GM23338 (cell line): ENCODE measurements around the gene TWIST2. TPM values are rescaled to one million over a fixed set of nuclear protein-coding genes. Genes with fewer than 3 reads are reported as not detected.

ENCODE experiments used
- ATAC-seq: fragments of 200-7000 bp; cut with Tn5 transposase; 3 replicates; pipeline ENCODE4 v1.9.1; 2020
- DNase-seq: peaks from one replicate; pipeline ENCODE4 v3.0.0-alpha.2; 2015; ENCODE audit warnings: low spot score
- H2AFZ ChIP-seq: fragments of 200-600 bp; sonication (generic); 2 replicates; pipeline ENCODE4 v1.8.0; 2016; ENCODE audit warnings: antibody characterized with exemption, mild to moderate bottlenecking, moderate library complexity
- H3F3A ChIP-seq: fragments of 200-600 bp; sonication (generic); replicated peaks from 2 replicates; pipeline ENCODE4 v1.8.0; 2017; ENCODE audit warnings: antibody characterized with exemption, mixed run types, low read depth
- H3K27ac ChIP-seq: fragments of 200-600 bp; sonication (generic); 2 replicates; pipeline ENCODE4 v1.6.1; 2016; ENCODE audit warnings: low read depth
- H3K27me3 ChIP-seq: fragments of 200-600 bp; sonication (generic); 2 replicates; pipeline ENCODE4 v1.8.0; 2016; ENCODE audit warnings: mild to moderate bottlenecking, mixed run types, moderate library complexity; ENCODE audit not compliant: insufficient read depth
- H3K36me3 ChIP-seq: fragments of 200-600 bp; sonication (generic); 2 replicates; pipeline ENCODE4 v1.8.0; 2016; ENCODE audit warnings: mild to moderate bottlenecking; ENCODE audit not compliant: insufficient read depth
- H3K4me1 ChIP-seq: fragments of 200-600 bp; sonication (generic); 2 replicates; pipeline ENCODE4 v1.8.0; 2016; ENCODE audit warnings: mild to moderate bottlenecking, moderate library complexity; ENCODE audit not compliant: insufficient read depth
- H3K4me2 ChIP-seq: fragments of 200-600 bp; sonication (generic); 2 replicates; pipeline ENCODE4 v1.7.1; 2017; ENCODE audit warnings: mixed run types
- H3K4me3 ChIP-seq: fragments of 200-600 bp; sonication (generic); 2 replicates; pipeline ENCODE4 v1.6.1; 2016; ENCODE audit warnings: mixed run types
- H3K79me2 ChIP-seq: fragments of 200-600 bp; sonication (generic); replicated peaks from 2 replicates; pipeline ENCODE4 v1.8.0; 2017; ENCODE audit warnings: mild to moderate bottlenecking; ENCODE audit not compliant: insufficient read depth
- H3K9me2 ChIP-seq: fragments of 200-600 bp; sonication (generic); 2 replicates; pipeline ENCODE4 v1.8.0; 2017; ENCODE audit not compliant: insufficient read depth
- H4K20me1 ChIP-seq: fragments of 200-600 bp; sonication (generic); replicated peaks from 2 replicates; pipeline ENCODE4 v1.8.0; 2017; ENCODE audit warnings: mild to moderate bottlenecking; ENCODE audit not compliant: insufficient read depth
- H3K27ac Mint-ChIP-seq: 2 replicates; pipeline ENCODE4 v1.8.0; 2020; ENCODE audit warnings: inconsistent platforms, mild to moderate bottlenecking, moderate library complexity, mixed read lengths
- H3K27me3 Mint-ChIP-seq: 3 replicates; pipeline ENCODE4 v1.8.0; 2022; ENCODE audit warnings: low read depth, mild to moderate bottlenecking, moderate library complexity, mixed read lengths, inconsistent platforms; ENCODE audit not compliant: insufficient read depth, poor library complexity
- H3K36me3 Mint-ChIP-seq: 3 replicates; pipeline ENCODE4 v1.8.0; 2021; ENCODE audit warnings: low read depth, mild to moderate bottlenecking, inconsistent platforms, moderate library complexity, mixed read lengths
- H3K4me1 Mint-ChIP-seq: 3 replicates; pipeline ENCODE4 v1.8.0; 2020; ENCODE audit warnings: mild to moderate bottlenecking, inconsistent platforms, mixed read lengths
- H3K4me3 Mint-ChIP-seq: 3 replicates; pipeline ENCODE4 v1.8.0; 2021; ENCODE audit warnings: moderate library complexity, mild to moderate bottlenecking, inconsistent platforms, mixed read lengths
- H3K9me3 Mint-ChIP-seq: 3 replicates; pipeline ENCODE4 v1.8.0; 2020; ENCODE audit warnings: moderate library complexity, mild to moderate bottlenecking, inconsistent platforms, mixed read lengths
- EZH2phosphoT487 ChIP-seq: fragments of 200-600 bp; sonication (generic); IDR thresholded peaks from one replicate; pipeline ENCODE4 v1.8.1; 2018; ENCODE audit warnings: antibody characterized with exemption; ENCODE audit not compliant: unreplicated experiment
- NANOG ChIP-seq: IDR thresholded peaks from 2 replicates; pipeline ENCODE4 v1.6.1; 2016; ENCODE audit warnings: antibody characterized with exemption, borderline replicate concordance
- STAT1 ChIP-seq: IDR thresholded peaks from one replicate; pipeline ENCODE4 v1.6.1; 2016; ENCODE audit warnings: antibody characterized with exemption; ENCODE audit not compliant: unreplicated experiment
- ZNF331 ChIP-seq: fragments of 250-450 bp; sonication (Bioruptor Pico); IDR thresholded peaks from 2 replicates; pipeline ENCODE4 v1.5.0; 2020; ENCODE audit warnings: low read depth, mild to moderate bottlenecking, moderate library complexity
- polyA plus RNA-seq: library from polyadenylated mRNA; unstranded; fragments of >200 nt; fragmentation: Nextera tagmentation; extraction: Ambion mirVana; gene quantifications from 2 replicates; pipeline ENCODE4 v1.2.1, GENCODE V29; 2016
- total RNA-seq: library from RNA; depleted of rRNA; stranded (reverse); fragments of >200 nt; shearing (Covaris generic); gene quantifications from 2 replicates; pipeline ENCODE4 v1.2.3, GENCODE V29; 2014
- TF ChIP-seq, protein P1 (sequence below): IDR thresholded peaks from 2 replicates; pipeline ENCODE4 v1.6.1; 2016; ENCODE audit warnings: antibody characterized with exemption
- TF ChIP-seq, protein P2 (sequence below): fragments of 250-450 bp; sonication (Bioruptor Pico); IDR thresholded peaks from 2 replicates; pipeline ENCODE4 v1.5.0; 2020; ENCODE audit warnings: mild to moderate bottlenecking, moderate library complexity

Gene TWIST2
- total and polyA plus RNA-seq, 2 experiments from 2014 or later = 7.0 to 12.5 TPM

DNA sequence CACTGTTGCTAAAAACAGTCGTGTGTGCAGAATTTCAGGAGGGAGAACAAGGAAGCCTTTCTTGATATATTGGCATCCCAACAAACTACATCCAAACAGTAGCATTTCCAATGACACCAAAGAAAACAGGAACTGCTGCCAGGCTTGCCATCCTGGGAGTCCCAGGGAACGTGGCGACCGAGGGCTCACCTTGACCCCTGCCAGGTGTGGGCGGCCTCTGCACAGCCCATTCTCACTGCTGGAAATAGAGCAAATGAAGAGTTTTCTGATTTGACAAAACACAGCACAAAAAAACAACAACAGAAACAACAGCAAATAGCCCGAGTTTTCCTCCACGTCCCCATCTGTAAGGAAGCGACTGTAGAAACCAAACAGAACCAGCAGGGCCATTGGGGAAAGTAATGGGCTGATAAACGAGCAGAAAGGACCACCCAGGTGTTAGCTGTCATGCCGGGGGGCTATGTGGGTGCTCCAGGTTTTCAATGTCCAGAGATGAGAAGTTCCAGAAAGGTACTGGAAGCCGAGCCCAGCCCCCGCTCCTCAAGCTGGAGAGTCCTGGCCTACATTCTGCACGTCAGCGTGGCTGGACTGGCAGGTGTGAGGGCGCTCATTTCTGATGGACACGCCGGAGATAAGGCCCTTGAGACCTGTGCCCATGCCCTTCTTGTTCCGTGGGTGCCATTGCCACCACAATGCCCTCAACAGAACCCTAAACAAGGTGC is 80.8 kb downstream of the TWIST2 start:
- H3K9me3 Mint-ChIP-seq = no peaks in the 10 kb centered on the region; the same call in 2 of the 3 replicates

DNA sequence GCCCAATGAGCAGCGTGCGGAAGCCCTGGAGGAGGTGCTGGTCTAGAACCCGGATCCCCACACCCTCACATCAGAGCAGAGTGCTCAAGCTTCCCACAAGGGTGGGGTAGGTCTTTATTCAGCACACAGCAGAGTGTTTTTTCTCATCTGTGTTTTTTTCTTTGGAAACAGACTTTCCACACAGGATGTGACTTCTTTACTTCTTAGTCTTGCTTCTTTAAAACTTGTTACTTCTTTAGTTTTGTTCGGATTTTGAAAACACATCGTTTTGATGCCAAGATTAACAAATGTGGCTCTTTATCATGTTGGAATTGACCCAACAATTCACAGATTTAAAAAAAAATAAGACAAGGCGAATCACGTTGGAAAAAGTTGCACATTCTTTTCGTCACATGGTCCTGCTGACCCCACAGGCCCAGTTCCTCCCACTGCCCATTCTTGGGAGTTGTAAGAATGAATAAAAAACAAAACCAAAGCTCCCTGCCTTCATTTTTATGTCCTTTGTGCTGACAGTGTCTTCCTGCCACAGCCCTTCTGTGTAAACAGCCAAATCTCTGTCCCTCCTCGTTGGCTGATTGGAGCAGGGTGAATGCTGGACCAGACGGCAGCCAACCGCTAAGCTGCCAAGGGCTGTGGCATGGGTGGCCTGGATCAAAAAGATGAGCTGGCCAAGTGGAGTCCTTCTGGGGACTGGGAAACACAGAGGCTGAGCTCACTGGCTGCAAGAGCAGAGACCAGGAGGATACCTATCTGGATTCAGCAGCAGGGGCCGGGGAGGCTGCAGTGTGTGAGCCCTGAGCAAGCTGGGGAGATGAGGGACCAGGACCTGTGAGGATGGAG is 81.6 kb downstream of the TWIST2 start:
- Histone ChIP-seq H3K4me3 (no peak overlapping the region), H3K27me3 (no peaks in the 10 kb centered on the region), H2AFZ (no peak overlapping the region), H3F3A (no peaks in the 10 kb centered on the region), H4K20me1 (no peaks in the 10 kb centered on the region), H3K79me2 (no peaks in the 10 kb centered on the region), H3K9me2 (no peaks in the 10 kb centered on the region), H3K27ac (no peak overlapping the region), H3K36me3 (no peaks in the 10 kb centered on the region), H3K4me2 (no peak overlapping the region), H3K4me1 (no peaks in the 10 kb centered on the region)
- Mint-ChIP-seq H3K4me3 (no peak overlapping the region), H3K4me1 (no peaks in the 10 kb centered on the region), H3K27me3 (peaks cover 5% of the 10 kb centered on the region), H3K27ac (no peak overlapping the region), H3K36me3 (no peaks in the 10 kb centered on the region), H3K9me3 (no peaks in the 10 kb centered on the region; the same call in 2 of the 3 replicates)
- no peak for DNase-seq
- no peak for ATAC-seq
- no peak for TF ChIP-seq ZNF331
- no peak for TF ChIP-seq STAT1
- TF ChIP-seq, protein P1, sequence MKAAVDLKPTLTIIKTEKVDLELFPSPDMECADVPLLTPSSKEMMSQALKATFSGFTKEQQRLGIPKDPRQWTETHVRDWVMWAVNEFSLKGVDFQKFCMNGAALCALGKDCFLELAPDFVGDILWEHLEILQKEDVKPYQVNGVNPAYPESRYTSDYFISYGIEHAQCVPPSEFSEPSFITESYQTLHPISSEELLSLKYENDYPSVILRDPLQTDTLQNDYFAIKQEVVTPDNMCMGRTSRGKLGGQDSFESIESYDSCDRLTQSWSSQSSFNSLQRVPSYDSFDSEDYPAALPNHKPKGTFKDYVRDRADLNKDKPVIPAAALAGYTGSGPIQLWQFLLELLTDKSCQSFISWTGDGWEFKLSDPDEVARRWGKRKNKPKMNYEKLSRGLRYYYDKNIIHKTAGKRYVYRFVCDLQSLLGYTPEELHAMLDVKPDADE = no peak
- no peak for TF ChIP-seq EZH2phosphoT487

More for the DNA sequence above, 80.8 kb downstream of the TWIST2 start:
- DNase-seq (no peak), ATAC-seq (no peak)
- Mint-ChIP-seq H3K36me3 (no peaks in the 10 kb centered on the region), H3K27me3 (peaks cover 5% of the 10 kb centered on the region), H3K27ac (no peak overlapping the region), H3K4me3 (no peak overlapping the region), H3K4me1 (no peaks in the 10 kb centered on the region; the same call in 2 of the 3 replicates)
- no peaks in the 10 kb centered on the region for H3K27me3 ChIP-seq
- H3K79me2 ChIP-seq = no peaks in the 10 kb centered on the region
- no peak for TF ChIP-seq EZH2phosphoT487
- no peaks in the 10 kb centered on the region for H3F3A ChIP-seq
- H4K20me1 ChIP-seq = no peaks in the 10 kb centered on the region
- no peak overlapping the region for H2AFZ ChIP-seq
- no peaks in the 10 kb centered on the region for H3K9me2 ChIP-seq
- H3K4me2 ChIP-seq = no peak overlapping the region
- H3K36me3 ChIP-seq = no peaks in the 10 kb centered on the region
- H3K4me3 ChIP-seq = no peak overlapping the region
- no peak overlapping the region for H3K27ac ChIP-seq
- no peaks in the 10 kb centered on the region for H3K4me1 ChIP-seq

DNA sequence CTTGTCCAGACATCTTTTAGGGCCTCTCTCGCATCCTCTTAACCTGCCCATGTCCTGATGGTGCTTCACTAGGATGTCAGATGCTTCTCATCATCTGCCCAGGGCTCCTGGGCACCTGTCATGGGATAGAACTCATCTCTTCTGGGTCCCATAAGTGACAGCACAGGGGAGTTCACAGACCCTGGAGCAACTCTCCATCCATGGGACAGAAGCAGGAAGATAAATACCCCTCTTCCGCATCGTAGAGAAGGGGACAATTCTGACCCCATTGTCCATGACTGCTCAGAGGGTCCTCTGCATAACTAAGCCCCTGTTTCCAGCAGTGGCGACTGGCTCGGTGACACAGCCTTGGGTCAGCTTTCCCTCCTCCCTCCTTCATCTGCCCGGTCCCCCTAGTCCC is 82.3 kb downstream of the TWIST2 start:
- ATAC-seq = no peak
- H3K4me2 ChIP-seq = no peak overlapping the region
- DNase-seq = no peak
- H3K9me3 Mint-ChIP-seq = no peaks in the 10 kb centered on the region; the same call in 2 of the 3 replicates
- H3K27me3 Mint-ChIP-seq = peaks cover 5% of the 10 kb centered on the region
- H3K79me2 ChIP-seq = no peaks in the 10 kb centered on the region
- H3K27ac Mint-ChIP-seq = no peak overlapping the region
- H2AFZ ChIP-seq = no peak overlapping the region
- H3K27ac ChIP-seq = no peak overlapping the region
- H3K36me3 Mint-ChIP-seq = no peaks in the 10 kb centered on the region
- no peaks in the 10 kb centered on the region for H3K27me3 ChIP-seq
- no peak overlapping the region for H3K4me3 ChIP-seq
- H3K4me3 Mint-ChIP-seq = no peak overlapping the region
- TF ChIP-seq NANOG = no peak
- TF ChIP-seq, protein P2, sequence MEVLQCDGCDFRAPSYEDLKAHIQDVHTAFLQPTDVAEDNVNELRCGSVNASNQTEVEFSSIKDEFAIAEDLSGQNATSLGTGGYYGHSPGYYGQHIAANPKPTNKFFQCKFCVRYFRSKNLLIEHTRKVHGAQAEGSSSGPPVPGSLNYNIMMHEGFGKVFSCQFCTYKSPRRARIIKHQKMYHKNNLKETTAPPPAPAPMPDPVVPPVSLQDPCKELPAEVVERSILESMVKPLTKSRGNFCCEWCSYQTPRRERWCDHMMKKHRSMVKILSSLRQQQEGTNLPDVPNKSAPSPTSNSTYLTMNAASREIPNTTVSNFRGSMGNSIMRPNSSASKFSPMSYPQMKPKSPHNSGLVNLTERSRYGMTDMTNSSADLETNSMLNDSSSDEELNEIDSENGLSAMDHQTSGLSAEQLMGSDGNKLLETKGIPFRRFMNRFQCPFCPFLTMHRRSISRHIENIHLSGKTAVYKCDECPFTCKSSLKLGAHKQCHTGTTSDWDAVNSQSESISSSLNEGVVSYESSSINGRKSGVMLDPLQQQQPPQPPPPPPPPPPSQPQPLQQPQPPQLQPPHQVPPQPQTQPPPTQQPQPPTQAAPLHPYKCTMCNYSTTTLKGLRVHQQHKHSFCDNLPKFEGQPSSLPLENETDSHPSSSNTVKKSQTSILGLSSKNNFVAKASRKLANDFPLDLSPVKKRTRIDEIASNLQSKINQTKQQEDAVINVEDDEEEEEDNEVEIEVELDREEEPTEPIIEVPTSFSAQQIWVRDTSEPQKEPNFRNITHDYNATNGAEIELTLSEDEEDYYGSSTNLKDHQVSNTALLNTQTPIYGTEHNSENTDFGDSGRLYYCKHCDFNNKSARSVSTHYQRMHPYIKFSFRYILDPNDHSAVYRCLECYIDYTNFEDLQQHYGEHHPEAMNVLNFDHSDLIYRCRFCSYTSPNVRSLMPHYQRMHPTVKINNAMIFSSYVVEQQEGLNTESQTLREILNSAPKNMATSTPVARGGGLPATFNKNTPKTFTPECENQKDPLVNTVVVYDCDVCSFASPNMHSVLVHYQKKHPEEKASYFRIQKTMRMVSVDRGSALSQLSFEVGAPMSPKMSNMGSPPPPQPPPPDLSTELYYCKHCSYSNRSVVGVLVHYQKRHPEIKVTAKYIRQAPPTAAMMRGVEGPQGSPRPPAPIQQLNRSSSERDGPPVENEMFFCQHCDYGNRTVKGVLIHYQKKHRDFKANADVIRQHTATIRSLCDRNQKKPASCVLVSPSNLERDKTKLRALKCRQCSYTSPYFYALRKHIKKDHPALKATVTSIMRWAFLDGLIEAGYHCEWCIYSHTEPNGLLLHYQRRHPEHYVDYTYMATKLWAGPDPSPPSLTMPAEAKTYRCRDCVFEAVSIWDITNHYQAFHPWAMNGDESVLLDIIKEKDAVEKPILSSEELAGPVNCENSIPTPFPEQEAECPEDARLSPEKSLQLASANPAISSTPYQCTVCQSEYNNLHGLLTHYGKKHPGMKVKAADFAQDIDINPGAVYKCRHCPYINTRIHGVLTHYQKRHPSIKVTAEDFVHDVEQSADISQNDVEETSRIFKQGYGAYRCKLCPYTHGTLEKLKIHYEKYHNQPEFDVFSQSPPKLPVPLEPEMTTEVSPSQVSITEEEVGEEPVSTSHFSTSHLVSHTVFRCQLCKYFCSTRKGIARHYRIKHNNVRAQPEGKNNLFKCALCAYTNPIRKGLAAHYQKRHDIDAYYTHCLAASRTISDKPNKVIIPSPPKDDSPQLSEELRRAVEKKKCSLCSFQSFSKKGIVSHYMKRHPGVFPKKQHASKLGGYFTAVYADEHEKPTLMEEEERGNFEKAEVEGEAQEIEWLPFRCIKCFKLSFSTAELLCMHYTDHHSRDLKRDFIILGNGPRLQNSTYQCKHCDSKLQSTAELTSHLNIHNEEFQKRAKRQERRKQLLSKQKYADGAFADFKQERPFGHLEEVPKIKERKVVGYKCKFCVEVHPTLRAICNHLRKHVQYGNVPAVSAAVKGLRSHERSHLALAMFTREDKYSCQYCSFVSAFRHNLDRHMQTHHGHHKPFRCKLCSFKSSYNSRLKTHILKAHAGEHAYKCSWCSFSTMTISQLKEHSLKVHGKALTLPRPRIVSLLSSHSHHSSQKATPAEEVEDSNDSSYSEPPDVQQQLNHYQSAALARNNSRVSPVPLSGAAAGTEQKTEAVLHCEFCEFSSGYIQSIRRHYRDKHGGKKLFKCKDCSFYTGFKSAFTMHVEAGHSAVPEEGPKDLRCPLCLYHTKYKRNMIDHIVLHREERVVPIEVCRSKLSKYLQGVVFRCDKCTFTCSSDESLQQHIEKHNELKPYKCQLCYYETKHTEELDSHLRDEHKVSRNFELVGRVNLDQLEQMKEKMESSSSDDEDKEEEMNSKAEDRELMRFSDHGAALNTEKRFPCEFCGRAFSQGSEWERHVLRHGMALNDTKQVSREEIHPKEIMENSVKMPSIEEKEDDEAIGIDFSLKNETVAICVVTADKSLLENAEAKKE (CRISPR knock-in tag) = no peak
- TF ChIP-seq, protein P1 = no peak
- H3F3A ChIP-seq = no peaks in the 10 kb centered on the region
- H3K4me1 ChIP-seq = no peaks in the 10 kb centered on the region
- no peaks in the 10 kb centered on the region for H3K9me2 ChIP-seq
- H3K4me1 Mint-ChIP-seq = no peaks in the 10 kb centered on the region
- no peaks in the 10 kb centered on the region for H3K36me3 ChIP-seq
- no peaks in the 10 kb centered on the region for H4K20me1 ChIP-seq
